HG03039 (cell line): ENCODE results near the gene KRTAP10-6.
"Not testable (repeated sequence)": the region's sequence is repeated elsewhere in the genome, so short reads cannot be mapped to it uniquely, and the experiment has no call there.

Experiments
- ATAC-seq: cut with Tn5 transposase; IDR thresholded peaks from one replicate; pipeline ENCODE4 v1.9.1; 2021; ENCODE audit warnings: mild to moderate bottlenecking, moderate library complexity; ENCODE audit not compliant: unreplicated experiment

Gene KRTAP10-6

DNA sequence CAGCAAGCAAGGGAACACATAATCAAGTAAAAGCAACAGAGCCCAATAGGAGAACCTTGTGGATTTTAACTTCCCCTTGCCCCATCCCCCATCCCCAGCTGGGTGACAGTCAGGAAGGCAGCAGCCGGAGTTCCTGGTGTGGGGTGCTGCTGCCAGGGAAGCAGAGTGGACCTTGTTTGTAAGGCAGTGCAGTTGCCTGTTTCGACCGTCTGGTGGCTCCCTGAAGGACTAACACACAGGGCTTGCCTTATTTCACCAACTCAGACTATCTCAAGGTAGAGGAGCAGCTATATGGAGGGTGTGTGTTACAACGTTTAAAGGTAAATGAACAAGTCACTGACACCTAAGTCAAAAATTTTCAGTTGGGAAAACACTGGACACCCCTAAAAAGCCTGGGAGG, 26.2 kb upstream of the KRTAP10-6 start:
- ATAC-seq: no peak

DNA sequence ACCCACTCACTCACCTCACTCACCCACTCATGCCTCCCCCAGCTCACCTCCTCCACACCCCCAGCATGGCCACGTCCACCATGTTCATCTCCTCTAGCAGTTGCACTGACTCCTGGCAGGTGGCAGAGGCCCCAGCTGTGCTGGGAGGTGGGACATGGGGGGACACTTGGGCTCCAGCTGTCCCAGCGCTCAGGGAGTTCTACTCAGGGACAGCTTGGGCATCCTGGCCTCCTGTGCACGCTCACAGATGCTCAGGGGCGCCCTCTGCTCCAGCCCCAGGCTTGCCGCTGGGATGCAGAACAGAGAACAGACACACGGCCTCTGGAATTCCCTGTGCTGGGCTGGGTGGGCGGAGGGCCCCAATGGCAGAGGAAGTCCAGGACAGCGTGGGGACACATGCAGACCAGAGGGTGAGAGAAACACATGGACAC, 24.8 kb upstream of the KRTAP10-6 start:
- ATAC-seq: no peak

DNA sequence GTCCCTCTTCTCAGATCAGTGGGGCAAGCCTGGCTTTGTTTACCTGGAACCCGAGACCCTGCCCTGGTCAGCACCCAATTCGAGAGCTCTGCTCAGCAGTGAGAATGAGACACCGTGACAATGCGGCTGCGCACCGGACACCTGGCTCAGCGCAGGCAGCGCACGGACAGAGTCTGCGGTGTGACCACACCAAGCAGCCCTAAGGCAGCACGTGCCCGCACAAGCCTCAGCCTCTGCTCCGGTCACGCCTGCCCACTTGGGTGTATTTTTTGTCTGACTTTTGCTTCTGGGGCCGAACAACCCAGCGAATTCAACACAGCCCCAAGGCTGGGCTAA, 24.3 kb upstream of the KRTAP10-6 start:
- ATAC-seq: no peak

DNA sequence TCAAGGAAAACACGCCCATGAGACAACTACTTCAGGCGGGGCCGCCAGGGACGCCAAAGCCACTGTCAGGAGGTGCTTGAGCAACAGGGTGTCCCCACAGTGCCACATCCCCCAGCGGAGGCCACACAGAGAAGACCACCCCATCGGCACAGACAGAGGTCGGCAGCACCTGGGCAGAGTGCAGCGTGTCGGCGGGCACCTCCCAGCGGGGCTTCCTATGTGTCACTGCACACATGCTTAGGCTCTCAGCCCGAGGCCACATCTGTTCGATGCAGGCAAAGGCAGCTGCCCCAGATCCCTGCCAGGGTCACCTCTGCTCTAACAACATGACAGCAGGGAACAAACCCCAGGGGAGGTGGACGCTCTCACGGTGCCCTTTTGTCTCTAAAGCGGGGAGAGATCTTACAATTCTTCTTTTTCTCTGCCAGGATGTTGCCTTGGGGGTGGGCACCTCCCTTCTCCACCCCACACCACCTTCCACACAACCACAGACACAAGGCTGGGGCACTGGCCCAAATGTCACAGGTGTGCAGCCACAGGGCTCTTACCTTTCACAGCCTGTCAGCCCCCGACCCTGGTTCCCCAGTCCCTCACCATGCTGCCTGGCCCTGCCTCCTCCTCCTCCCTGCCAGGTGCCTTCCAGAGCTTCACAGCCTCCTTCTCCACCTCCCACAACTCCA, 23.7 kb upstream of the KRTAP10-6 start:
- no peak for ATAC-seq

DNA sequence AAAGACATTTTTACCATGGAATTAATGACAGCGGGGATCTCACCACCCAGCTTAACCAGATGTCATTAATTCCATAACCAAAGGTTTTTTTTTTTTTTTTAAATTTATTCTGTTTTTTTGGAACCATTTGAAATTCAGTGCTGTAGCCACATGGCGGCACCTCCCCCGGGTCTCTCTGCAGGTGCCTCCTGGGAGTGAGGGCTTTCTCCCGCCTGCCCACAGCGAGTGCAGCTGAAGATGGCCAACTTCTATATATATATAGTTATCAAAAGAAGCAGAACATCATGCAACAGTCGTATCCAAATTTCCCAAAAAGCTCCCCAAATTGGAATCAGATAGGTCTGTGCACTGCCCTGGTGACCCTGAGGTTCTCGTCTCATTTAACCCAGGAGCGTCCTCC, 23.2 kb upstream of the KRTAP10-6 start:
- no peak for ATAC-seq

DNA sequence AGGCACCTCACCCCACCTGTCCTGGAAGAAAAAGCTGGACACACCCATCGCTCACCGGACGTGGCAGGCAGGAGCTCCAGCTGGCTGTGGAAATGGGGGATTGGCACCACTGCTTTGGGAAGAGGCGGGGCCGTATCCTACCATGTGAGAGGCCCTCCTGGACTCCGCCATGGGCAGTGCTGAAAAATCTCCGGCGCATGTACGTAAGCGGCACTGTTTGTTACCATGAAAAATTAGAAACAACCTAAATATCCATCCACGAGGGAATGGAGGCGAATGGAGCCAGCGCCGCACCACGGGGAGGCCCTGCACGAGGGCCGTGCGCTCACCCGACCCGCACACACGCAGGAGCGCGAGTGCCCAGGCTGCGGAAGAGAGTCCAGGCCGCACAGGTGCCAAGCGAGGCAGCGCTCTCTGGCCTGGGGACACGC, 22.7 kb upstream of the KRTAP10-6 start:
- ATAC-seq: no peak

DNA sequence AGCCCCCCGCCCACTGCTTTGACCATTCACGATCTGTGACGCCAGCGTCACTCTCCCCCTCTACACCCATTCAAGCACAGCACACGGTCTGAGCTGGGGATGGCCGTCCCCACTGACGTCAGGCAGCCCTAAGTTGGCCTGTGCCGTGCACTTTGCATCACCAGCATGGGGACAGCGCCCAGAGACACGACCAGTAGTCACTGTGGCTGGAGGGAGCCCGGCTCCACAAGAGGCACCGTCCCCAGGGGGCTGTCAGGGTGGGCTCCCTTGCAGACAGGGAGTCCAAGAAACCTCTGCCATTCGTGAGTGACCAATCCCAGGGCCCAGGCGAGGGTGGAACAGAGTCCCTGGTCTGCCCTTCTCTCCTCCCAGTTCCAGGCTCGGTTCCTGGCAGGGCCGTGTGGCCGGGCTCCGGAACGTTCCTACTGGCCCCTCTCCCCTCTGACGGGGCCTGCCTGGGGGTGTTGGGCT, 21.9 kb upstream of the KRTAP10-6 start:
- no peak for ATAC-seq

DNA sequence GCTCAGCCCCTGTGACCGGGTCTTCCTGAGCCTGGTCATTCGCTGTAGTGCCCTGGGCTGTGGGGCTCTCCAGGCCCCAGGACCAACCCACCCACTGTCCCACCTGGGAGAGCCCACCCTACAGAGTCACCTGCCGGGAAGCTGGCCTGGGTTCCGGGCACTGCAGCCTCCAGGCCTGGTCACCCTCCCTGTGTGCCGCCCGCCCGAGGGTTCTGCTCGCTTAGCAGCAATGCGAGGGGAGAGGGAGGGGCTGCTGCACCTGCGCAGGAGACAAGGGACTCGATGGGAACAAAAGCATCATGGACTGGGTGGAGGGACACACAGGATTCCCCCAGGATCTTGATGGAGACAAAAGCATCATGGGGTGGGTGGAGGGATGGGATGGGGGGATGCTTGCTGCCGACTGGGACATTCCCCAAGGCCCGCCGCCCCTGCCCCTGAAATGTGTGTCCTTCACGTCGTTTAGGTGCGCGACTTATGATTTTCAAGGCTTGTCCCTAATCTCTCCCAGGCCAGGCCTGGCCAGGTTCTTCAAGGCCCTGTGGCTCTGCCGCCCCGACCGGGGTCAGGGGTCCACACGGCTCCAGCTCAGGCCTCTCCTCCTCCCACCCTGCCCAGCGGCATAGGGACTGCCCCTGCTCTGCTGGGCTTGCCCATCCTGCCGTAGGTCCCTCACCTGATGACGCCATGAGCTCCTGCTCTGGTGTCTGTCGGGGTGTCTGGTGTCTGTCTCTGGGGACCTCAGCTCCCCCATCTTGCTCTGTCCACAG, 21.3 kb upstream of the KRTAP10-6 start:
- no peak for ATAC-seq

DNA sequence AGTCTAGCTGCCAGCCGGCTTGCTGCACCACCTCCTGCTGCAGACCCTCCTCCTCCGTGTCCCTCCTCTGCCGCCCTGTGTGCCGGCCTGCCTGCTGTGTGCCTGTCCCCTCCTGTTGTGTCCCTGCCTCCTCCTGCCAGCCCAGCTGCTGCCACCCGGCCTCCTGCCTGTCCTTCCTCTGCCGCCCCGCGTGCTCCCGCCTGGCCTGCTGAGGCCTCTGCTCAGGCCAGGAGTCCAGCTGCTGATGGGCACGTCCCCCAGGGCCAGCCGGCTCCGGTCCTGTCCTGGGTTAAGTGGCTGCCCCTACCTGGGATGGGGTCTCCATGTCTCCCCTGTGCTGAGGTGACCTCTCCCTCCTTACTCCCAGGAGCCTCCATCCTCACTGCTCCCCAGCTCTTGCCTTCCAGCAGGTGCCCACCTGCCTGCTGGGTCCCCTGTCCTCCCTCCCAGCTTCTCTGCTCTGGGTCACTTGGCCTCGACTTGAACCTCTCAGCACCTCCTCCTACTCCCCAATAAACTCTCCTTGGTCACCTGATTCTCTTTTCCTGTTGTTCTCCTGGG, 20.4 kb upstream of the KRTAP10-6 start:
- no peak for ATAC-seq

DNA sequence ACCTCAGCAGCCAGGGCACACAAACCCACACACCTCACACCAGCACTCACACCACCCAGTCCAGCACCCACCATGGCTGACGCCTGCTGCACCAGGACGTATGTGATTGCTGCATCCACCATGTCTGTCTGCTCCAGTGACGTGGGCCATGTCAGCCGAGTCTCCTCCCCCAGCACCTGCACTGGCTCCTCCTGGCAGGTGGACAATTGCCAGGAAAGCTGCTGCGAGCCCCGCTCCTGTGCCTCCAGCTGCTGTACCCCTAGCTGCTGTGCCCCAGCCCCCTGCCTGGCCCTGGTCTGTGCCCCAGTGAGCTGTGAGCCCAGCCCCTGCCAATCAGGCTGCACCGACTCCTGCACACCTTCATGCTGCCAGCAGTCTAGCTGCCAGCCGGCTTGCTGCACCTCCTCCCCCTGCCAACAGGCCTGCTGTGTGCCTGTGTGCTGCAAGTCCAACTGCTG, 19.8 kb upstream of the KRTAP10-6 start, which contains the start of gene KRTAP10-8:
Gene KRTAP10-8 (plus strand): TSS at position 51 of the 458 bp plus-strand sequence. CDS start 22 bp downstream, at position 73.
- no peak for ATAC-seq

DNA sequence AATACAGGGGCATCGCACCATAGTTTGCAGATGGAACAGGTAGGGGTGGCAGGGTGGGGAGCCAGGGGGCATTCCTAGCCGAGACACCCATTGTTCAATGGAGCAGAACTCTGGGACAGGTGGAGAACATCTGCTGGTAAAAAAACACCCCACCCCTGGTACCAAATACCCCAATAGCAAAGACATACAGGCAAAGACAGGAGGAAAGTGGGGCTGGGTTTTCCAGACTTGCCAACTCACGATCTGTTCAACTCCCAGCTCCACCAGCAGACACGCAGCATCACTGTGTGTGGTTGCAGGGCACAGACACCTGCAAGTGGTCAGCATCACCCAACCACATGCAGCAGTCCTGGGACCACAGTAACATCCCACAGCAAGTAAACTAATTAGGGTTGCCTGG, 19.2 kb upstream of the KRTAP10-6 start:
- ATAC-seq: no peak

DNA sequence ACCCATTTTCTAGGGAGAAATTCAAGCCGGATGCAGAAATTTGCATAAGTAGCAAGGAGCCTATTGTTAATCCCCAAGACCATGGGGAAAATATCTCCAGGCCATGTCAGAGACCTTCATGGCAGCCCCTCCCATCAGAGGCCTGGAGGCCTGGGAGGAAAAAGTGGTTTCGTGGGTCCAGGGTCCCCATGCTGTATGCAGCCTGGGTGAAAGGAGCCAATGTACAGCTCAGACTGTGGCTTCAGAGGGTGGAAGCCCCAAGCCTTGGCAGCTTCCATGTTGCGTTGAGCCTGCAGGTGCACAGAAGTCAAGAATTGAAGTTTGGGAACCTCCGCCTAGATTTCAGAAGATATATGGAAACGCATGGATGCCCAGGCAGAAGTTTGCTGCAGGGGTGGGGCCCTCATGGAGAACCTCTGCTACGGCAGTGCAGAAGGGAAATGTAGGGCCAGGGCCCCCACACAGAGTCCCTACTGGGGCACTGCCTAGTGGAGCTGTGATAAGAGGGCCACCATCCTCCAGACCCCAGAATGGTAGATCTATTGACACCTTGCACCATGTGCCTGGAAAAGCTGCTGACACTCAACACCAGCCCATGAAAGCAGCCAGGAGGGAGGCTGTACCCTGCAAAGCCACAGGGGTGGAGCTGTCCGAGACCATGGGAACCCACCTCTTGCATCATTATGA, 18.0 kb upstream of the KRTAP10-6 start:
- not testable (repeated sequence) for ATAC-seq

DNA sequence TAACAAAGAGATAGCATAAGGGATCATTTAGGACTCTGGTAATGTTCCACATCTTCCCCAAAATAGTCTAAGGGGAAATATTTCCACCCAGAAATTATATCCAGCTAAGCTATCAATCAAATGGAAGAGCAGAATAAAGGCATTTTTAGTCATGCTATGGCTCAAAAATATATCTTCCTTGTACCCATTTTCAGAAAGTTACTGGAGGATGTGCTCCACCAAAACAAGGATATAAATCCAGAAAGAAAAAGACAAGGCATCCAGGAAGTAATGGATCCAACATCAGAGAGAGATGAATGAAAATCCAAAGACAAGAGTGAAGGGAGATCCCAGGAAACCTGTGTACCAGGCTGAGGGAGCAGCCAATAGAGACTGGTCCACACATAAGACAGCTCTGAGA, 16.9 kb upstream of the KRTAP10-6 start:
- ATAC-seq: no peak

DNA sequence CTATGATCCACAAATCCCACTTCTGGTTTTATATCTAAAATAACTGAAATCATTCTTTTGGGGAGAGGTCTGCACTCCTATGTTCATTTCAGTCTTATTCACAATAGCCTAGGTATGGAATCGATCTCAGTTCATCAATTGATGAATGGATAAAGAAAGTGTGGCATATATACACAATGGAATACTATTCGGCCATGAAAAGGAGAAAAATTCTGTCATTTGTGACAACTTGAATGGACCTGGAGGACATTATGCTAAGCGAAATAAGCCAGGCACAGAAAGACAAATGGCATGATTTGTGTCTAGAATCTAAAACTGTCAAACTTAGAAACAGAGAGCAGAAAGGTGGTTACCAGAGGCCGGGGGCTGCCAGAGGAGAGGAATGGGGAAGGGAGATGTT, 14.2 kb upstream of the KRTAP10-6 start:
- ATAC-seq: no peak

DNA sequence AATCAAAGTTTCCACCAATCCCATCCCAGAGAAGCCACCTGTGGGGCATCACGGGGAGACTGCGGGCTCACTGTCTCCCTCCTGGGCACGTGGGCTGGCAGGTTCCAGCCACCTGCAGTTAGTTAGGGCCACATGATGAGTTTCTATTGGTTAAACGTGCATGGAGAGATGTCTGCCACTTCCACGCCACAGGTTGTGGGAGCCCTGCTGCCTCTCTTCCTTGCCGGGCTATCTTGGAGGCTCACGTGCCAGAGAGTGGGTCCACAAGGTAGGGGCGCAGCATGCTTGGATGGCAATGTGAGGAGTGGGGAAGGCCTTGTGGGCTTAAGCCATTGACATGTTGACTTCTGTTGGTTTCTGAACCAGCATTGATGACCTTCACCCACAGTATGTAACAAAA, 11.6 kb upstream of the KRTAP10-6 start:
- ATAC-seq: no peak

DNA sequence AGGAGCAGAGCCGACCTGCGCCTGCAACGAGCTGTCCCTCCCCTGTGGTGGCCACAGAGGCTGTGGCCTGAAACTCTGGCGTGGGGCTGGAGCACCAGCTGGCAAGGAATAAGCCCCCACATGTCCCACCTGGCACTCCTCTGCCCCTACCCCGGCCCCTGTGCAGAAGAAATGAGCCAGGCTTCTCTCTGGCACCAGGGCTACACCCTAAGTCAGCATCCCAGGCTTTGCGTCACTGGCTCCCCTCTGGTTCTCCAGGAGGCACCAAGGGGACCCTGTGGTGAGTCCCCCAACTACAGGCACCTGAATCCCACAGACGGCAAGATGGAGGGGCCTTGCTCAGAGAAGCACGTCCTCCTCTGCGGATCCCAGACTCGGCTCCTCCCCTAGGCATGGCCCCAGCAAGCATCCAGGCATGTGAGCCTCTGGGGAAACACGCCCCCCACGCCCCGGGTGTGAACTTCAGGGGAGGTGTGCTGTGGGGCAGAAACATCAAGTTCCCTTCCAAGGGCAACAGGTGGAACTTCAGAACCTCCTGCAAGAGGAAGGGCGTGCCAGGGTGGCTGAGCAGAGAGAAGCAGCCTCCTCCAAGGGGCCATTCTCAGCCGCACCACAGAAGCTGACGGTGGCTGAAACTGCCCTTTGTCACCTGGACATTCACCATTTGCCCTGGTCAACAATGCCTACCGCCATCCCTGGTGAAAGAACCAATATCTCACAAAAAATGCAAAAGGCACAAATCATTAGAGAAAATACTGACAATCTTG, 11.0 kb upstream of the KRTAP10-6 start:
- ATAC-seq: no peak

DNA sequence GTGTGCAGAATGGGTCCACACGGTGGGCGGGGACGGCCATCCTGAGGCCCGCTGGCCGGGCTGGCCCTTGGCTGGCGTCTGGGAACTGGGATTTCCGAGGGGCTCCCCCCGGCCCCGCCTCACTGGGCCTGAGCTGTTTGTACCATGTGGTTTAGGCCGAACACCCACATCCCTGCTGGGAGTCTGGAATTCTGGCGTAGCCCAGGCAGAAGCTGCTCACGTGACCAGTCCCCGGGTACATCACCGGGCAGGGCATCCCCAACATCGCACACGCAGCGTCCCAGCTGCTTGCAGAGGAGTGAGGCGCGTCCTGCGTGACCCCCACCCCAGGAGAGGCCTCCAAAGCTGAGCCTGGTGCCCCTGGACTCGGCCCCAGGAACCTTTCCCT, 10.2 kb upstream of the KRTAP10-6 start:
- ATAC-seq: no peak

DNA sequence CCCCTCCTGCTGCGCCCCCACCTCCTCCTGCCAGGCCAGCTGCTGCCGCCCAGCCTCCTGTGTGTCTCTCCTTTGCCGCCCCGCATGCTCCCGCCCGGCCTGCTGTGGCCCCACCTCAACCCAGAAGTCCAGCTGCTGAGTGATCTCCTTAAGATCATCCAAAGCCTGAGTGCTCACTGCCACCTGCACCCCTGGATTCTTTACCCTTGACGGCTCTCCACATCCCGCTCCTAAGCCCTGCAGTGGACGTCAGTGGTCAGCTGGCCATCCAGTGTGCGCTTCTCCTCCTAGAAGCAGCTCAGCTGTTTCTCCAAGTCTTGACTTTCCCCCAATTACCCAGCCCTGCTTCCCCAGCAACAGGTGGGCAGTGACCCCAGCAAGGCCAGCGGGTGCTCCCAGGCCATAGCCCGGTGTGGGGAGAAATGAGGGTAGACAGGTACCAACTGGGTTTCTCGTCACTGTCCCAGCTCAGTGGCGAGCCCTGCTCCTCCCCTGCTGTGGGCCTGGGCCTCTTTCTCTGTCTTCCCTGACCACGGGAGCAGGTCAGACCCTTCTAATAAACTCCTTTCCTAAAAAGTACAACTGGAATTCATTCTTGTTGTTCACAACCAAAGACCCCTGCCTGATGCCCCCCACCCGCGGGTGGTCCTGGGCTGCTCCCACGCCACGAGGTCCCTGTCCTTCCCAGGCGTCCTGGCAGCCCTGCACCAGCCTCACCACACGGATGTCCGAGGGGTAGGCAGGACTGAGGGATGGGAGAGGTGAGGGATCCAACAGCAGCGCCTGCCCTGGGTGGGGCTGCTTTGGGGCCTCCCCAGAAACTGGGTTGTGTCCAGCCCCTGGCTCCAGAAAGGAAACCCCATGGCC, 9.5 kb upstream of the KRTAP10-6 start:
- no peak for ATAC-seq

DNA sequence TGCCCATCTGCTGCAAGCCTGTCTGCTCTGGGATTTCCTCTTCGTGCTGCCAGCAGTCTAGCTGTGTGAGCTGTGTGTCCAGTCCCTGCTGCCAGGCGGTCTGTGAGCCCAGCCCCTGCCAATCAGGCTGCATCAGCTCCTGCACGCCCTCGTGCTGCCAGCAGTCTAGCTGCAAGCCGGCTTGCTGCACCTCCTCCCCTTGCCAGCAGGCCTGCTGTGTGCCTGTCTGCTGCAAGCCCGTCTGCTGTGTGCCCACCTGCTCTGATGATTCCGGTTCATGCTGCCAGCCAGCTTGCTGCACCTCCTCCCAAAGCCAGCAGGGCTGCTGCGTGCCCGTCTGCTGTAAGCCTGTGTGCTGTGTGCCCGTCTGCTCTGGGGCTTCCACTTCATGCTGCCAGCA, 8.8 kb upstream of the KRTAP10-6 start:
- ATAC-seq: not testable (repeated sequence)
